ENCODE measurements around the gene TRIM63. TPM values are rescaled to one million over a fixed set of nuclear protein-coding genes. Genes with fewer than 3 reads are reported as not detected.

The TRIM63 gene
- total RNA-seq, 6 donors from 2014 or later = 0.26 to 0.61 (median 0.34) TPM; not detected in 3

DNA sequence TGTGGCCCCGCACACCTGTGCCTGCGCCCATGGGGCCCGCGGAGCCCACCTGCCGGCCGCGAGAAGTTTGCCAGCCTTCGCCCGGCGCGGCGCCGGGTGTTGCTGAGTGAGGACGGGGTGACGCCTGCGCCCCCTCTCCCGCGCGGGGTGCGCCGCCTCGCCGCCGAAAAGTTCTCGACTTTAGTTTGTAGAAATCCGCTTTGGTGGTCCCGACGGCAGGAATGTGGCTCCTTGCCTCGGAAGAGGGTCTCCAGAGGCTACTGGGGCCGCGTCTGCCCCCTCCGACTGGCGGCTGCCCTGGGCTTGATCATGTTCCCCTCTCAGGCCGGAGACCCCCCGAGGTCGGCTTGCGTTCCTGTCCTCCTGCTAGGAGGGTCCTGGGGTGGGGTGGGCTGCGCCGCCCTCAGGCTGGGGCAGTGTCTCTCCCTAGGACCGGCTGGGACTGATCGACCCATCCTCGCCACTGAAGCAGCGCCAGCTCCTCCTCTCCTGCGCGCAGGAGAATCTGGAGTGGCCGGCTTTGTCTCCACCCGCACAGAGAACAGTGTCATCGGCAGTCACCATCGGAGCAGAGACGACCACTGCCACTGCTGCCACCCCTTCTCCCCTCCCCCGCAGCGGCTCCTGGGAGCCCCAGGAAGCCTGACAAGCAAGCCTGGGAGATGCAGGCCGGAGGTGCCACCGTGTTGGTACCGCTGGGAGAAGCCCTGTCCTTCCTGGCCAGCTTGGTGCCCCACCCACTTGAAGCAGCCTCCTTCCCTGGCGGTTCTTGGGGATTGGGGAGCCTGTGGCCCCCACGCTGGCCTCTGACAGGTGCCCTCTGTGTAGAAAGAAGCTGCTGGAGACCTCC is 21.0 kb downstream of the TRIM63 start:
- peaks cover 8 to 18% (median 12%) of the 10 kb centered on the region in 4 donors for H3K4me1 ChIP-seq
- no peak overlapping the region for H3K27ac ChIP-seq
- H3K27me3 ChIP-seq = peaks cover 2 to 37% (median 17%) of the 10 kb centered on the region in 4 donors
- TF ChIP-seq EP300 (IDR thresholded peaks at IDR 0.05) (no peak), POLR2AphosphoS5 (IDR thresholded peaks at IDR 0.05) (no peak), POLR2A (IDR thresholded peaks at IDR 0.05) (no peak)
- TF ChIP-seq, protein P1, sequence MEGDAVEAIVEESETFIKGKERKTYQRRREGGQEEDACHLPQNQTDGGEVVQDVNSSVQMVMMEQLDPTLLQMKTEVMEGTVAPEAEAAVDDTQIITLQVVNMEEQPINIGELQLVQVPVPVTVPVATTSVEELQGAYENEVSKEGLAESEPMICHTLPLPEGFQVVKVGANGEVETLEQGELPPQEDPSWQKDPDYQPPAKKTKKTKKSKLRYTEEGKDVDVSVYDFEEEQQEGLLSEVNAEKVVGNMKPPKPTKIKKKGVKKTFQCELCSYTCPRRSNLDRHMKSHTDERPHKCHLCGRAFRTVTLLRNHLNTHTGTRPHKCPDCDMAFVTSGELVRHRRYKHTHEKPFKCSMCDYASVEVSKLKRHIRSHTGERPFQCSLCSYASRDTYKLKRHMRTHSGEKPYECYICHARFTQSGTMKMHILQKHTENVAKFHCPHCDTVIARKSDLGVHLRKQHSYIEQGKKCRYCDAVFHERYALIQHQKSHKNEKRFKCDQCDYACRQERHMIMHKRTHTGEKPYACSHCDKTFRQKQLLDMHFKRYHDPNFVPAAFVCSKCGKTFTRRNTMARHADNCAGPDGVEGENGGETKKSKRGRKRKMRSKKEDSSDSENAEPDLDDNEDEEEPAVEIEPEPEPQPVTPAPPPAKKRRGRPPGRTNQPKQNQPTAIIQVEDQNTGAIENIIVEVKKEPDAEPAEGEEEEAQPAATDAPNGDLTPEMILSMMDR (IDR thresholded peaks at IDR 0.05) = no peak
- H3K4me3 ChIP-seq = peak overlapping the region in 3 of 4 donors; percentile 3 to 24 (median 13)
- WGBS, 2 donors = 12 to 13% methylated on average over 16 to 19 of the region's 57 CpGs
- H3K36me3 ChIP-seq = no peaks in the 10 kb centered on the region
- H3K9me3 ChIP-seq = no peaks in the 10 kb centered on the region
- DNase-seq (no peak), ATAC-seq (ENCODE audit: low FRiP score in 2 of 2) (peak in 1 of 2 donors; percentile 21)

DNA sequence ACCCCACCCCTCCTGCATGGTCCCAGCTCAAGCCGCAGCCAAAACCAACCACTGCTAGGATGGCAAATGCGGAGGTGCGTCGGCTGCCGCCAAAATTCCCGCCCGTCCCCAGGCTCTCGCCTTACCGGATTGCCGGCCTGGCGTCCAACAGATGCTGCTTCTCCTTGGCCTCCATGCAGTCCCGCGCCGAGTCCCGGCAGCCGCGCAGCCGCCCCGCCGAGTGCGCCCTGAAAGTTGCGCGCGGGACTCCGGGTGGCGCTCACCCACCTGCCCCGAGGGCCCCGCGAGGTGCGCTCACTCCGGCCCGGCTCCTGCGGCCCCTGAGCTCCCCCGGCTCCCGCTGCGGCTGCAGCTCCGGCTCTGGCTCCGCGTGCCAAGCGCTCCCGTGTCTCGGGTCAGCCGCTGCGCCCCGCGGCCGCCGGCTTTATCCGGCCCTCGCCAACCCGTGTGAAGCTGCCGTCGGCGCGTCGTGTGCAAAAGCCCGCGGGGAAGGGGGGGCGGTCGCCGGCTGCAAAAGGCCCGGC is 21.6 kb downstream of the TRIM63 start, which contains the start of gene SLC30A2:
SLC30A2 (minus strand) TSS at position 397 of the 524 bp plus-strand sequence; CDS start at position 175, 222 bp downstream.
- Histone ChIP-seq H3K27ac (no peak within 1 kb of the TSS), H3K4me1 (peaks cover 8 to 18% (median 12%) of the 10 kb centered on the region in 4 donors), H3K4me3 (peak within 1 kb of the TSS in 3 of 4 donors; percentile 3 to 24 (median 13)), H3K27me3 (peaks cover 2 to 37% (median 17%) of the 10 kb centered on the region in 4 donors), H3K9me3 (no peaks in the 10 kb centered on the region), H3K36me3 (no peaks in the 10 kb centered on the region)
- 1 to 2% methylated on average over 10 to 57 of the region's 62 CpGs for WGBS, 2 donors
- TF ChIP-seq, protein P1 (IDR thresholded peaks at IDR 0.05) = no peak
- no peak for TF ChIP-seq POLR2A (IDR thresholded peaks at IDR 0.05)
- TF ChIP-seq EP300 (IDR thresholded peaks at IDR 0.05) = no peak
- no peak for TF ChIP-seq POLR2AphosphoS5 (IDR thresholded peaks at IDR 0.05)
- DNase-seq = peak in 1 of 2 donors; percentile 84
- ATAC-seq (ENCODE audit: low FRiP score in 2 of 2) = no peak

DNA sequence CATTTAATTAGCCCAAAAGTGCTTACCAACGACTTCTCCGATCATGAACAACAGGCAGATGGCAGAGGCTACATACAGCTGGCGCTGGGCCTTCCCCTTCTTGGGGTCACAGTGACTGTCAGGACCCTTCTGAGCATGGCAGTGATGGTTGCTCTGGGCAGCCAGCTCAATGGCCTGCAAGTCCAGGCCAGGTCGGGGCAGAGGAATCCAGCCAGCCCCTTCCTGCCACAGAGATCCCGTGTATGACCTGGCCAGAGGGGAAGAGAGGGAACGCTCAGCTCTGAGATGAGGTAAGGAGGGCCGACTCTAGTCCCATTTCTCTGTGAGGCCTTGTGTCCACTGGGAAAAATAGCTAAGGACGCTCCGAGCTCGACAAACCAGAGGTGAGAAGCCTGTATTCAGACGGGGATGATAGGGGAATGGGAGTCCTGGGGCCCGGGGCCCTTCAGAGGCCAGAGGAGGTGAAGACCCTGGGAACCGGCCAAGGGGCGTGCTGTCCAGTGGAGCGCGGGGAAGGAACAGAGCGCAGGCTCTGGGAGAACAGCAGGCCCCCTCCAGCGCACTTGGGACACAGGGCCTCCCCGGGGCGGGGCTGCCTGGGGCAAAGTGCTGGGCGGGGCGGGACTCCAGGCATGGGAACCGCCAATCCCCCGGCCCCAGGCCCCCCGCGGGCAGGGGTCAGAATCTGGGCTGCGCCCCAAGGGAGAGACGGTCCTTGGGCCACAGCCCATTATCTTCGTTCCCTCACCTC is 22.3 kb downstream of the TRIM63 start:
- H3K27ac ChIP-seq = no peak overlapping the region
- ATAC-seq (ENCODE audit: low FRiP score in 2 of 2) (no peak), DNase-seq (peak in 1 of 2 donors; percentile 79)
- peaks cover 2 to 37% (median 17%) of the 10 kb centered on the region in 4 donors for H3K27me3 ChIP-seq
- TF ChIP-seq, protein P1 (IDR thresholded peaks at IDR 0.05) = no peak
- TF ChIP-seq POLR2A (IDR thresholded peaks at IDR 0.05) = no peak
- no peak for TF ChIP-seq POLR2AphosphoS5 (IDR thresholded peaks at IDR 0.05)
- TF ChIP-seq EP300 (IDR thresholded peaks at IDR 0.05) = no peak
- H3K36me3 ChIP-seq = no peaks in the 10 kb centered on the region
- 46 to 63% methylated on average over 16 to 19 of the region's 29 CpGs for whole genome bisulfite sequencing, 2 donors
- H3K4me3 ChIP-seq = peak overlapping the region in 1 of 4 donors; percentile 24
- no peaks in the 10 kb centered on the region for H3K9me3 ChIP-seq
- H3K4me1 ChIP-seq = peaks cover 8 to 18% (median 12%) of the 10 kb centered on the region in 4 donors

DNA sequence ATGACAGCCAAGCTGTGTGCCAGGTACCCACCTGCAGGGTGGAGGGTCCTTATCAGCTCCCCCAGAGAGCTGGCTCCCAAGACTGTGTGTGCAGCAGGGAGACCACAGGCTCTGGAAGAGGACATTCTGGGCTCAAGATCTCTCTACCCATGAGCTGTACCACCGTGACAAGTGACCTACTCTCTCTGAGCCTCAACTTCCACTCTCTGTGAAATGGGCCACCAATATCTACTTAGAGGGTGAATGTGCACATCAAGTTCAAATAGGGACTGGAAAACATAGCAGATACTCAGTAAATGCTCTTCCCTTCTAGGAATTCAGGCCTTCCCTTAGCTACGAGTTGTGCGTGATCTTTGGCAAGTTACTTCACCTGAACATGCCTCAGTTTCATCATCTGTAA is 23.0 kb downstream of the TRIM63 start:
- H3K27me3 ChIP-seq = peaks cover 2 to 37% (median 17%) of the 10 kb centered on the region in 4 donors
- no peak for DNase-seq

More for the DNA sequence above, 23.0 kb downstream of the TRIM63 start:
- no peaks in the 10 kb centered on the region for H3K9me3 ChIP-seq
- 90 to 93% methylated on average over 3 of the region's 3 CpGs for WGBS, 2 donors
- H3K27ac ChIP-seq = no peak overlapping the region
- peaks cover 8 to 18% (median 12%) of the 10 kb centered on the region in 4 donors for H3K4me1 ChIP-seq
- ATAC-seq (ENCODE audit: low FRiP score in 2 of 2) = no peak
- TF ChIP-seq POLR2A (IDR thresholded peaks at IDR 0.05) = no peak
- no peak for TF ChIP-seq EP300 (IDR thresholded peaks at IDR 0.05)
- no peak for TF ChIP-seq POLR2AphosphoS5 (IDR thresholded peaks at IDR 0.05)
- TF ChIP-seq, protein P1 (IDR thresholded peaks at IDR 0.05) = no peak
- no peaks in the 10 kb centered on the region for H3K36me3 ChIP-seq
- no peak overlapping the region for H3K4me3 ChIP-seq

Data from upper lobe of left lung (tissue), 6 donors.